GM18498 (cell line): ENCODE data around the gene PKP3.
"Not testable (repeated sequence)": the region's sequence is repeated elsewhere in the genome, so short reads cannot be mapped to it uniquely, and the experiment has no call there.

ENCODE experiments used
- ATAC-seq: cut with Tn5 transposase; IDR thresholded peaks from one replicate; pipeline ENCODE4 v1.9.1; 2021; ENCODE audit warnings: mild to moderate bottlenecking, moderate library complexity; ENCODE audit not compliant: unreplicated experiment

The PKP3 gene

GRCh38 chr11:394034-394857, at the start of gene PKP3:
Gene PKP3 (plus strand): TSS chr11:394209. CDS start chr11:394293, 84 bp downstream.
- no peak for ATAC-seq

- no peak for ATAC-seq
Measured at GRCh38 chr11:344836-345578, 49.0 kb upstream of the PKP3 start.

GRCh38 chr11:346529-346928, 47.5 kb upstream of the PKP3 start:
- ATAC-seq: no peak

GRCh38 chr11:349270-349954, 44.6 kb upstream of the PKP3 start:
- ATAC-seq: not testable (repeated sequence)

GRCh38 chr11:350033-350722, 43.8 kb upstream of the PKP3 start:
- ATAC-seq: not testable (repeated sequence)

GRCh38 chr11:350723-351255, 43.2 kb upstream of the PKP3 start:
- ATAC-seq: peak; percentile 66

GRCh38 chr11:351411-351810, 42.6 kb upstream of the PKP3 start:
- no peak for ATAC-seq

GRCh38 chr11:352456-353031, 41.5 kb upstream of the PKP3 start:
- ATAC-seq: no peak

- ATAC-seq: no peak
Measured at GRCh38 chr11:353179-353873, 40.7 kb upstream of the PKP3 start.

GRCh38 chr11:355581-356458, 38.2 kb upstream of the PKP3 start:
- ATAC-seq: peak; percentile 57

- no peak for ATAC-seq
Measured at GRCh38 chr11:356610-357009, 37.4 kb upstream of the PKP3 start.

GRCh38 chr11:357582-357981, 36.4 kb upstream of the PKP3 start:
- no peak for ATAC-seq

GRCh38 chr11:358129-358800, 35.7 kb upstream of the PKP3 start:
- no peak for ATAC-seq

- no peak for ATAC-seq
Measured at GRCh38 chr11:359181-359714, 34.8 kb upstream of the PKP3 start.

- ATAC-seq: no peak
Measured at GRCh38 chr11:360326-361280, 33.4 kb upstream of the PKP3 start.

GRCh38 chr11:362642-363442, 31.2 kb upstream of the PKP3 start:
- ATAC-seq: no peak
